ENCODE data around the gene PAPPA.

DNA sequence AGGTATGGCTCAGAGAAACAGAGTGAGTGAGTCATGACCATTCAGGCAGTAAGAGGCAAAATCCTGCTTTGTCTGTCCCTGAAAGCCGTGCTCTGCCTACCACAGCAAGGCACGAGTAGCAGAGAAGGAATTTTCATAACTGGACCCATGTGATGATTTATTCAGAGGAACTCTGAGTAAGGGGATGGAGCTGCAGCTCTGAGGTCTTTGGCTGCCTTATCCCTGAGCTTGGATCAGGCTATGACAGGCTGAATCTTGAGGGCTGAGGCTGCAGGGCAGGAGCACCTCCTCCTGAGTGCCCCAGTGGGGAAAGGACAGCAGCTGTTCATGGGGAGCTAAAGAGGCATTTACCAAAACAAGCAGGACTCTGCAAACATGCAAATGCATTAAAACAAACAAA lies 183.4 kb downstream of the PAPPA start:
- TF ChIP-seq, protein P1, sequence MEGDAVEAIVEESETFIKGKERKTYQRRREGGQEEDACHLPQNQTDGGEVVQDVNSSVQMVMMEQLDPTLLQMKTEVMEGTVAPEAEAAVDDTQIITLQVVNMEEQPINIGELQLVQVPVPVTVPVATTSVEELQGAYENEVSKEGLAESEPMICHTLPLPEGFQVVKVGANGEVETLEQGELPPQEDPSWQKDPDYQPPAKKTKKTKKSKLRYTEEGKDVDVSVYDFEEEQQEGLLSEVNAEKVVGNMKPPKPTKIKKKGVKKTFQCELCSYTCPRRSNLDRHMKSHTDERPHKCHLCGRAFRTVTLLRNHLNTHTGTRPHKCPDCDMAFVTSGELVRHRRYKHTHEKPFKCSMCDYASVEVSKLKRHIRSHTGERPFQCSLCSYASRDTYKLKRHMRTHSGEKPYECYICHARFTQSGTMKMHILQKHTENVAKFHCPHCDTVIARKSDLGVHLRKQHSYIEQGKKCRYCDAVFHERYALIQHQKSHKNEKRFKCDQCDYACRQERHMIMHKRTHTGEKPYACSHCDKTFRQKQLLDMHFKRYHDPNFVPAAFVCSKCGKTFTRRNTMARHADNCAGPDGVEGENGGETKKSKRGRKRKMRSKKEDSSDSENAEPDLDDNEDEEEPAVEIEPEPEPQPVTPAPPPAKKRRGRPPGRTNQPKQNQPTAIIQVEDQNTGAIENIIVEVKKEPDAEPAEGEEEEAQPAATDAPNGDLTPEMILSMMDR (IDR thresholded peaks at IDR 0.05), result no peak
- no peak for TF ChIP-seq POLR2A (IDR thresholded peaks at IDR 0.05)

Data from adrenal gland (tissue), 5 donors.